ENCODE data around the gene PRUNE1. TPM values are rescaled to one million over a fixed set of nuclear protein-coding genes. Genes with fewer than 3 reads are reported as not detected.
A peak's percentile ranks its signal among the peaks of the same experiment; 100 is the strongest.

Gene PRUNE1
- total RNA-seq, 4 donors from 2014 or later, result 8.9 to 21.0 (median 15.9) TPM

DNA sequence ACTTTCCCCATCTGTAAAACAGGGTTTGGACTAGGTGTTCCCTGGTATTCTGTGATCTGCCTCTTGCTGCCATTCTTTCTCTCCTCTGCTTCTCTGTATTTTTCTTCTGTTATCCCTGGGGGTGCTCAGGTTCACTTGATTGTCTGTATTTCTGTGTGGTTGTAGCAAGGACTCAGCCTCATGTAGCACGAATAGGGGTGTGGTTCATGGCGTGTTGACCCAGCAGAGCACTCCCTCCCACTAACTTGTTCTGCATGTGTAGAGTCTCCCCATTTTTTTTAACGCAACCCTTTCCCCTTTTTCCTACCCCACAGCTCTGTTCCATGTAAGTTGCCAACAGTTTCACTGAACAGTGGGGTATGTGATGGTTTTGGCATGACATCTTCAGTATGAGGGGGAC, 26.9 kb downstream of the PRUNE1 start:
- Histone ChIP-seq H3K4me1 (peaks cover 0 to 40% (median 0%) of the 10 kb centered on the region in 3 donors), H3K27ac (peak overlapping the region; percentile 45 to 90 (median 80)), H3K36me3 (peaks cover 3 to 72% (median 4%) of the 10 kb centered on the region in 3 donors), H3K4me3 (no peak overlapping the region), H3K9me3 (no peaks in the 10 kb centered on the region), H3K27me3 (no peaks in the 10 kb centered on the region)
- WGBS, 2 donors, result 75 to 77% methylated on average over 3 of the region's 3 CpGs
- intact Hi-C loops (cut with DNase I), result no loop called here
- no peak for DNase-seq
- TF ChIP-seq, protein P1, sequence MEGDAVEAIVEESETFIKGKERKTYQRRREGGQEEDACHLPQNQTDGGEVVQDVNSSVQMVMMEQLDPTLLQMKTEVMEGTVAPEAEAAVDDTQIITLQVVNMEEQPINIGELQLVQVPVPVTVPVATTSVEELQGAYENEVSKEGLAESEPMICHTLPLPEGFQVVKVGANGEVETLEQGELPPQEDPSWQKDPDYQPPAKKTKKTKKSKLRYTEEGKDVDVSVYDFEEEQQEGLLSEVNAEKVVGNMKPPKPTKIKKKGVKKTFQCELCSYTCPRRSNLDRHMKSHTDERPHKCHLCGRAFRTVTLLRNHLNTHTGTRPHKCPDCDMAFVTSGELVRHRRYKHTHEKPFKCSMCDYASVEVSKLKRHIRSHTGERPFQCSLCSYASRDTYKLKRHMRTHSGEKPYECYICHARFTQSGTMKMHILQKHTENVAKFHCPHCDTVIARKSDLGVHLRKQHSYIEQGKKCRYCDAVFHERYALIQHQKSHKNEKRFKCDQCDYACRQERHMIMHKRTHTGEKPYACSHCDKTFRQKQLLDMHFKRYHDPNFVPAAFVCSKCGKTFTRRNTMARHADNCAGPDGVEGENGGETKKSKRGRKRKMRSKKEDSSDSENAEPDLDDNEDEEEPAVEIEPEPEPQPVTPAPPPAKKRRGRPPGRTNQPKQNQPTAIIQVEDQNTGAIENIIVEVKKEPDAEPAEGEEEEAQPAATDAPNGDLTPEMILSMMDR (IDR thresholded peaks at IDR 0.05), result no peak
- no peak for TF ChIP-seq POLR2A (IDR thresholded peaks at IDR 0.05)

- H3K9me3 ChIP-seq, result no peaks in the 10 kb centered on the region
- TF ChIP-seq, protein P1 (IDR thresholded peaks at IDR 0.05), result no peak
- no peak for TF ChIP-seq POLR2A (IDR thresholded peaks at IDR 0.05)
- no peak for DNase-seq
- whole genome bisulfite sequencing, 2 donors, result 0% methylated on average over 1 to 2 of the region's 2 CpGs
- intact Hi-C loops (cut with DNase I), result no loop called here
- H3K4me1 ChIP-seq, result peaks cover 0 to 40% (median 0%) of the 10 kb centered on the region in 3 donors
- no peaks in the 10 kb centered on the region for H3K27me3 ChIP-seq
- peak within 1 kb of the TSS; percentile 13 to 43 (median 40) for H3K4me3 ChIP-seq
- peak within 1 kb of the TSS; percentile 28 to 90 (median 80) for H3K27ac ChIP-seq
- H3K36me3 ChIP-seq, result peaks cover 0 to 72% (median 3%) of the 10 kb centered on the region in 3 donors
Measured at GRCh38 chr1:151036356-151036755, 28.1 kb downstream of the PRUNE1 start, which contains the start of gene BNIPL. Gene BNIPL (plus strand): TSS chr1:151036586. CDS start chr1:151036726, 140 bp downstream.

DNA sequence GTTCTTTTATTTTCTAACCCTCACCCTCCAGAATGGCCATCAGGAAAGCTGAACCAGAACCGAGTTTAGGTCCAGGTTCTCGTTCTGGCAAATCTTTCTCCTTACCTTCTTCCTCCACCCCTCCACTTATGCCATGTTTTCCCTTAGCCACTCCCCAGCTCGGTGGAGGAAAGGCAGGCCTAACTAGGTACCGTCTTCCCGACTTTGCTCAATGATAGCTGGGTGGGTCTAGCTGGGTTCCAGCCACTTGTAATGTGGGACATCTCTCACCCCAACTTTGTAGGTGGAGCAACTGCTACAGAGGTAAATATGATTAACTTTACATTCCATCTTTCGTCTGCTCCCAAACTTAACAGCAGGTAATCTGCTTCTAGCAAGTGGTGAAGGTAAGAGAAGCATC, 28.8 kb downstream of the PRUNE1 start:
- 45 to 60% methylated on average over 6 of the region's 6 CpGs for WGBS, 2 donors
- H3K9me3 ChIP-seq, result no peaks in the 10 kb centered on the region
- TF ChIP-seq POLR2A (IDR thresholded peaks at IDR 0.05), result no peak
- TF ChIP-seq, protein P1 (IDR thresholded peaks at IDR 0.05), result no peak

DNA sequence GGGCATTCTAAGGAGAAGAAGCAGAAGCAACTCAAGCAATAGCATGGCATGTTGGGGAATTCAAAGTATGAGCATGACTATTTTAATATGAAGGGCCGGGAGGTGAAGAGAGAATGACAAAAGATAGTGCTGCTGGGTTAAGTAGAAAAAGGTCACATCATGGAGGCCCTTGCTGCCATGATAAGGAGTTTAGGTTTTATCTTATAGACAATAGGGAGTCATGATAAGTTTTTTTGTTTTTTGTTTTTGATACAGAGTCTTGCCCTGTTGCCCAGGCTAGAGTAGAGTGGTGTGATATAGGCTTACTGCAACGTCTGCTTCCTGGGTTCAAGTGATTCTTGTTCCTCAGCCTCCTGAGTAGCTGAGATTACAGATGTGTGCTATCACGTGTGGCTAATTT, 31.3 kb downstream of the PRUNE1 start:
- Histone ChIP-seq H3K4me1 (peaks cover 0 to 29% (median 0%) of the 10 kb centered on the region in 3 donors), H3K4me3 (no peak overlapping the region), H3K36me3 (peaks cover 0 to 74% (median 0%) of the 10 kb centered on the region in 3 donors), H3K27me3 (no peaks in the 10 kb centered on the region), H3K27ac (no peak overlapping the region), H3K9me3 (no peaks in the 10 kb centered on the region)
- no peak for TF ChIP-seq POLR2A (IDR thresholded peaks at IDR 0.05)
- TF ChIP-seq, protein P1 (IDR thresholded peaks at IDR 0.05), result no peak
- WGBS, 2 donors, result 91% methylated on average over 3 of the region's 3 CpGs
- intact Hi-C loops (cut with DNase I), result no loop called here
- no peak for DNase-seq

More for the DNA sequence above, 28.8 kb downstream of the PRUNE1 start:
- Histone ChIP-seq H3K36me3 (peaks cover 0 to 72% (median 3%) of the 10 kb centered on the region in 3 donors), H3K27ac (peak overlapping the region; percentile 28 to 90 (median 78)), H3K4me1 (peaks cover 0 to 40% (median 0%) of the 10 kb centered on the region in 3 donors), H3K27me3 (no peaks in the 10 kb centered on the region), H3K4me3 (peak overlapping the region; percentile 13 to 43 (median 40))
- DNase-seq, result no peak
- intact Hi-C loops (cut with DNase I), result no loop called here

DNA sequence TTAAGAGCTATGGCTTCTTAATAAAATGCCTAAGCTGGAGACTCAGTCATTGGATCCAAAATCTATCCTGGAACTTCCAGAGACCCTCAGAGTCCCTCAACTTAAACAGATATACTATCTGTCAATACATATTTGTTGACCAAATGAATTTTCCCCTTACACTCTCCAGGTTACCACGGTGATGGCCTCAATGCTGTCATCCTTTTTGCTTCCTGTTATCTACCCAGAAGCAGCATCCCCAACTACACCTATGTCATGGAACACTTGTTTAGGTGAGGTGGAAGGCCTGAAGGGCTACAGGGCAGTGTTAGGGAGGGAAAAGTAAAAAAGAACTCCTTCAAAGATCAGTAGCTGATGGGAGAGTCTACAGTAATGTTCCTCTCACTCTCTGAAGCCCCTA, 34.9 kb downstream of the PRUNE1 start:
- Histone ChIP-seq H3K27me3 (no peaks in the 10 kb centered on the region), H3K4me1 (peaks cover 5 to 18% (median 5%) of the 10 kb centered on the region in 3 donors), H3K27ac (no peak overlapping the region), H3K36me3 (peaks cover 0 to 80% (median 0%) of the 10 kb centered on the region in 3 donors), H3K4me3 (no peak overlapping the region), H3K9me3 (no peaks in the 10 kb centered on the region)
- 100% methylated on average over 1 of the region's 1 CpG; no CpG with 5 or more reads in 1 of the 2 donors for WGBS, 2 donors
- intact Hi-C loops (cut with DNase I), result no loop called here
- TF ChIP-seq, protein P1 (IDR thresholded peaks at IDR 0.05), result no peak
- no peak for TF ChIP-seq POLR2A (IDR thresholded peaks at IDR 0.05)
- DNase-seq, result no peak
